HG03280 (cell line): ENCODE results near the gene MYO5B.
A peak's percentile ranks its signal among the peaks of the same experiment; 100 is the strongest.
"Not testable (repeated sequence)": the region's sequence is repeated elsewhere in the genome, so short reads cannot be mapped to it uniquely, and the experiment has no call there.

Experiments used
- ATAC-seq: cut with Tn5 transposase; IDR thresholded peaks from one replicate; pipeline ENCODE4 v1.9.1; 2021; ENCODE audit warnings: mild to moderate bottlenecking, moderate library complexity; ENCODE audit not compliant: unreplicated experiment

MYO5B gene

GRCh38 chr18:50107468-50107977, 87.4 kb downstream of the MYO5B start:
- ATAC-seq, result no peak

- ATAC-seq, result no peak
These were observed 89.9 kb downstream of the MYO5B start for GRCh38 chr18:50105027-50105426.

DNA sequence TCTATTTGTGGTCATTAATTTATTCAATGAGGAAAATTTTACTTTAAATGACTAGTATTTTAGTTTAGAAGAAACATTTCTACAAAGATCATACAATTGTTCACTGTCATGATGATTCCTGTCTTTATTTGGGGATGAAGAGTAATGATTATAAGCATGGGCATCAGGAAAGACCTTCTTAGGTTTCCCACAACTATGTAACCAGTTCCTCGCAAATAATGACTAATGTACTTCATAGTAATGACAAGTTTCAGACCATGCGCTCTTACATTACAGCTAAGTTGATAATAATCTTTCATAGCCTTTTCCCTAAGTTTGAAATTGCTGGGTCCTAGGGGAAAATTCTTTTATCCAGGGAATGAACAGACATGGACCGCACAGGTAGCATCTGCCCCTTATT, 90.5 kb downstream of the MYO5B start:
- no peak for ATAC-seq

DNA sequence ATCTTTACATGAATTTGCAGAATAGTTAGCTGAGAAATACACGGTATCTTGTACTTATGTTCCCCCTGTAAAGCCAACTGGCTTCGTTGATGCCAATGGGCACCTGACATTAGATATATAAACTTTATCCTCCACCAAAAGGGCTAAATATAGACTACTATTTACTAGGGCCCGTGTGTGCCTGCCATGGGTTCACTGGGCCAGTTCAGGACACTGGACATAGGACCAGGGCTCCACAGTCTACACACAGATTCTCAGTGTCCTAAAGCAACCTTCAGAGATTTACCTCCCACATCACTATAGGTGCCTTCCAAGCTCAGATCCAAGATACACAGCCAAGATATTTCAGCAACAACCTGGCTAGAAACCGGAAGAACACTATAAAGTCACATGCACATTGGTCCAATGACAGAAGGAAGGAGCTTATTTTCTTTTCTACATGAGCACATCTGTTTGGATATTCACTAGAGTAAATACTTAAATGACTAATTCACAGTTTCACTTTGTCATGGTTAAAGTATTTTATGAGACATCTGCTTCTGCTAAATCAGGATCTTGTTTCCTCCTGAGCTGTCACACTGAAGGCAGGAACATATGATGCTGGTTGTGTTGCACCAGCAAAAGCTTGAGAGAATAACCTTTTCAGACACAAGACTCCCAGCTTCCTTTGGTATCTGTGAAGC, 95.1 kb downstream of the MYO5B start:
- peak; percentile 75 for ATAC-seq

DNA sequence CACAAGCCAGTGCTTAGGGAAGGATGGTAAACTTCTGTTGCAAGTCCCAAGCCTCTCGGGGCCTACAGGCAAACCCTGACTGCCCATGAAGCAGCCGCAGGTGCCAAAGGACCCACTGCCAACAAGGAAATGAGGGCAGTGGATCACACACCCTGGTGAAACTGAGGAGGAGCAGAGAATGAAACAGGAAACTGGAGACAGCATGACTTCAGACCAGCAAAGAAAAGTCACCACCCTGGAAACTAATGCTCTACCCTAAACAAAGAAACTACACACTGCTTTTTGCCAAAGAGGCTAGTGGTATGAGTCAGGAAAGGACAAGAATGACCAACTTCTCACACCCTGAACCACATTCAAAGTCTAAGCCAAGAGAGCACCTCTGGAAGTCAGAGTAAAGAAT, 97.2 kb downstream of the MYO5B start:
- ATAC-seq, result peak; percentile 44

GRCh38 chr18:50096766-50097435, 98.0 kb downstream of the MYO5B start:
- no peak for ATAC-seq

- ATAC-seq, result not testable (repeated sequence)
These were observed 100.2 kb downstream of the MYO5B start for GRCh38 chr18:50094786-50095185.

DNA sequence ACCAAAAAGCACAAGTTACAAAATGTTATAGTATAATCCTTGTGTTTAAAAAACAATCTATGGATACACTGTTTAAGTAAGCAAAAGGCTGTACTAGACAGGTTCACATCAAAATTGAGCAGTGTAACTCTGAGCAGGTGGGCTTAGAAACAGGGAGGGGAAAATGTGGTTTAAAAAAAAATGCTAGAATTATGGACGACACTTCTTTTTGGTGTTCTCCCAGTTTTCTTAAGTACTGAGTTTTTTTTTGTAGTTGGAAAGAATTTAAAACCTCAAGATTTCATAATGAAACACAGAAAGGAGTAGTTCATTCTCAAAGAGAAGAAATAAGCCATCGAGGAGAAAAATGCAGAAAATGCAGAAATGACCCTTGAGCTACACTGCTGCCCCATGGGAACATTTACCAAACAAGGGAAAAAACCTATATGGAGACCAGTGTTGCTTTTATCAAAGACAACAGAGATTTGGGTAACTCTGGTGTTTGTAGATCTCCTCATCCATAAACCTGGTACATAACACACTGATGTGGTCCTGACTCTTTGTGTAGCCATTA, 100.7 kb downstream of the MYO5B start:
- ATAC-seq, result no peak

GRCh38 chr18:50093366-50094064, 101.4 kb downstream of the MYO5B start:
- ATAC-seq, result no peak

- no peak for ATAC-seq
These were observed 102.6 kb downstream of the MYO5B start for GRCh38 chr18:50092245-50092805.

DNA sequence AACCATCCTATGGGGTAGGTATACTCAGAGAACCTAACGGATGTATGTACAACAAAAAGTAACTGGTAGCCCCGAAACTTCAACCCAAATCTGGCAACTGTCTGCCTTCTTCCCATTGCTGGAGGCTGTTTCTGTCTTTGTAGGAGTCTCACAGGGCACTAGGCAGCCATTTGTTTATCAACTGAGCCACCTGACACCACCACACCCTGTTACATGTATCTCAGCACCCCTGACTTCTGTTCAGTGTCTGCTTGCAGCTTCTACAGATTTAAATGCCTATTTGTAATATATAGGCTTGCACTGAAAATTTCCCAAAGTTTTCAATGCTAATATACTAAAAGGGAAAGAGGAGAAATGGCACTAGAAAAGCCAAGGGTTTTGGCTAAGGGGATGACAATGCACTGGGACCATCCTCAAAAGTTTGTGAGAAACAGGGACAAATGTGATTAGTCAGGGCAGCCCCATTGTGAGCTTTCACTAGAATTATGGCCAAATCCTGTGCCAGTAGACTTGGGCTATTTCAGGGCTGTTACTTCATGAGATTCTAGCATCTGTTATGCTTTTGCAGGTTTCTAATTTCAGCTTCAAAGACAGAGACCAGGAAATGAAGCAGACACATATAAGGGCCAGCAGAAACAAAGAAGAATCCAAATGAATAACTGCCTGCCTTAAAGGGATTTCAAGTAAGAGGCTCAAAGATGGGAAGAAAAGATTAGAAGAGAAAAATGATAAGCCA, 103.3 kb downstream of the MYO5B start:
- no peak for ATAC-seq

GRCh38 chr18:50090370-50091312, 104.3 kb downstream of the MYO5B start:
- ATAC-seq, result no peak

- ATAC-seq, result no peak
These were observed 105.2 kb downstream of the MYO5B start for GRCh38 chr18:50089702-50090101.

GRCh38 chr18:50083708-50084107, 111.2 kb downstream of the MYO5B start:
- no peak for ATAC-seq

DNA sequence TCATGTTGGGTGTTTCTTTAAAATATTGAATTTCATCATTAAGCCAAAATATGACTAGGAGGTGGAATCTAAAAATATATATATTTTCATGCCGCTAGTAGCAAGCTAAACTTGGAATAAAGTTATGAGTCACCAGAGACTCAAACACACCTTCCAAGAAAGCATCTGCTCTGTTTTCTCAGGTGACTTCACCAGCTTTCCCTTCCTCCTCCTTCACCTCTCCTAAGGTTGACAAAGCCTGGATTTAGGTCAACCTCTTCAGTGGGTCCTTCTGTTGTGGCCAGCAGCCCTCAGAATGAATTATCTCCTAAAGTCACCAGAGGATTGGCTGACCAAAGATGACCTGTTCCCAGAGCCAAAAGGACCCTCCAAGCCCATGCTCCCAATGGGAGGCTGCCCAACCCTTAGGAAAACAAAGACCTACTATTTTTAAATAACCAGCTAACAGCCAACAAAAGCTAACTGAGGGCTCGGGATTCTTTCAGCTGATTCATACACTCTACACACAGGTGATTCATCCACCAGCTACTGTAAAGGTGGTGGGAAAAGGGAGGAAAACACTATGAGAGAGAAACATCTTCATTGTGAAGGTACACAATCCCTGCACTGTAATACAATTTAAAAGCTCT, 113.9 kb downstream of the MYO5B start:
- no peak for ATAC-seq

GRCh38 chr18:50080316-50080715, 114.6 kb downstream of the MYO5B start:
- ATAC-seq, result no peak

DNA sequence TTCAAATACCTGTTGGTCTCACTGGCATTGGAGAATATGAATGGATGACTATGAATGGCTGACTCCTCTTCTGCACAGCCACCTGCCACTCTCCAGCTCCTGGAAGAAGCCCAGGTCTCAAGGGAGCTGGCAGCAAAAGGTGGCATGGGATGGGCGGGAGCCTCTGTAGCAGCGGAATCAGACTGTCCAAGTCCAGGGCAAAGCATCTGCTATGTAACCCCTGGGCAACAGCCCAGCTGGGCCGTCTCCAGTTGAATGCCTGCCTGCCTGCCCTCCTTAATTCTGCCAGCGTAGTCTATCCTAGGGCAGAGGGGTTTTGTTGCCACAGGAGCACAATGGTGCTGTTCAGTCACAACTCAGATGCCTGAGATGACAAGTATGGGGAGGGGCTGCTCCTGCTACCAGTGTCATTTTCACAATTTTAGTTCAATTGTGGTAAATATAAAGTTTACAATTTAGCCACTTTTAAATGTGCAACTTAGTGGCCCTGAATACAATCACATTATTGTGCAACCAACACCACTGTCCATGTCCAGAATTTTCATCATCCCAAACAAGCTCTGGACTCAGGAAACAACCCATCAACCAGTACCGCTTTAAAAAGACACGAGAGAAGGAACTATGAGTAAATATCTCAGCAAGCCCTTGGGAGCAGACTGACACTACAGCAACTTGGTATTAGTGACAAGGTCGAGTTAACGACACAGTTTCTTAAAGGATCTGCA, 115.2 kb downstream of the MYO5B start:
- ATAC-seq, result no peak

GRCh38 chr18:50076277-50076676, 118.7 kb downstream of the MYO5B start:
- no peak for ATAC-seq
